Measurements from ENCODE around the gene CDYL.

- TF ChIP-seq NFIC (IDR thresholded peaks at IDR 0.05): no peak
- TF ChIP-seq FOXM1 (IDR thresholded peaks at IDR 0.05; ENCODE audit: borderline replicate concordance, low read depth): no peak
These were observed 70.2 kb downstream of the CDYL start for GRCh38 chr6:4846387-4846786.

Data from Ishikawa (cell line).